Stimulated activated CD8-positive, alpha-beta memory T cell treated with anti-CD3 and anti-CD28 coated beads, Interleukin-12 subunit alpha, Interleukin-12 subunit beta, amount 100 ng/mL, for 24 hours (primary cell): ENCODE data around the gene DOCK6.

Source experiments
- DNase-seq: peaks from one replicate; pipeline ENCODE4 v3.0.0-alpha.2; 2020; ENCODE audit errors: extremely low read depth

Gene DOCK6, protein sequence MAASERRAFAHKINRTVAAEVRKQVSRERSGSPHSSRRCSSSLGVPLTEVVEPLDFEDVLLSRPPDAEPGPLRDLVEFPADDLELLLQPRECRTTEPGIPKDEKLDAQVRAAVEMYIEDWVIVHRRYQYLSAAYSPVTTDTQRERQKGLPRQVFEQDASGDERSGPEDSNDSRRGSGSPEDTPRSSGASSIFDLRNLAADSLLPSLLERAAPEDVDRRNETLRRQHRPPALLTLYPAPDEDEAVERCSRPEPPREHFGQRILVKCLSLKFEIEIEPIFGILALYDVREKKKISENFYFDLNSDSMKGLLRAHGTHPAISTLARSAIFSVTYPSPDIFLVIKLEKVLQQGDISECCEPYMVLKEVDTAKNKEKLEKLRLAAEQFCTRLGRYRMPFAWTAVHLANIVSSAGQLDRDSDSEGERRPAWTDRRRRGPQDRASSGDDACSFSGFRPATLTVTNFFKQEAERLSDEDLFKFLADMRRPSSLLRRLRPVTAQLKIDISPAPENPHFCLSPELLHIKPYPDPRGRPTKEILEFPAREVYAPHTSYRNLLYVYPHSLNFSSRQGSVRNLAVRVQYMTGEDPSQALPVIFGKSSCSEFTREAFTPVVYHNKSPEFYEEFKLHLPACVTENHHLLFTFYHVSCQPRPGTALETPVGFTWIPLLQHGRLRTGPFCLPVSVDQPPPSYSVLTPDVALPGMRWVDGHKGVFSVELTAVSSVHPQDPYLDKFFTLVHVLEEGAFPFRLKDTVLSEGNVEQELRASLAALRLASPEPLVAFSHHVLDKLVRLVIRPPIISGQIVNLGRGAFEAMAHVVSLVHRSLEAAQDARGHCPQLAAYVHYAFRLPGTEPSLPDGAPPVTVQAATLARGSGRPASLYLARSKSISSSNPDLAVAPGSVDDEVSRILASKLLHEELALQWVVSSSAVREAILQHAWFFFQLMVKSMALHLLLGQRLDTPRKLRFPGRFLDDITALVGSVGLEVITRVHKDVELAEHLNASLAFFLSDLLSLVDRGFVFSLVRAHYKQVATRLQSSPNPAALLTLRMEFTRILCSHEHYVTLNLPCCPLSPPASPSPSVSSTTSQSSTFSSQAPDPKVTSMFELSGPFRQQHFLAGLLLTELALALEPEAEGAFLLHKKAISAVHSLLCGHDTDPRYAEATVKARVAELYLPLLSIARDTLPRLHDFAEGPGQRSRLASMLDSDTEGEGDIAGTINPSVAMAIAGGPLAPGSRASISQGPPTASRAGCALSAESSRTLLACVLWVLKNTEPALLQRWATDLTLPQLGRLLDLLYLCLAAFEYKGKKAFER (N-terminal part only)

GRCh38 chr19:11261971-11262839 lies at the start of gene DOCK6:
DOCK6 (minus strand) TSS chr19:11262524; CDS start chr19:11262440, 84 bp downstream.
- DNase-seq: no peak

- no peak for DNase-seq
These were observed 44.0 kb upstream of the DOCK6 start for GRCh38 chr19:11306337-11306736.

GRCh38 chr19:11304936-11305335 lies 42.6 kb upstream of the DOCK6 start:
- DNase-seq: no peak

DNA sequence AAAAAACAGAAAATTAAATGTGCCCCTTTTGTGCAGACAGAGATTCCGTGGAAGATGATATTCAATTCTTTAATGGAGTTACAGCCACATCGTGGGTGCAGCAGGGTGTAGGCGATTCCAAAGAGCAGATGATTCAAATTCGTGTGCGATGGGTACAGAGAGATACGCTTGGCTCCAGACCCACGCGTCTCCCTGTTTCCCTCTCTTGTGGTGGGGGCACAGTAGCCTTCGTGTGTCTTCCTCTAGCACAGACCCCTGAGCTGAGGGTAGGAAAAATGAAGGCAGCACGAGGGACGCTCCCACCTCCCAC lies 38.4 kb upstream of the DOCK6 start:
- DNase-seq: no peak

GRCh38 chr19:11299946-11300810 lies 37.9 kb upstream of the DOCK6 start:
- no peak for DNase-seq

DNA sequence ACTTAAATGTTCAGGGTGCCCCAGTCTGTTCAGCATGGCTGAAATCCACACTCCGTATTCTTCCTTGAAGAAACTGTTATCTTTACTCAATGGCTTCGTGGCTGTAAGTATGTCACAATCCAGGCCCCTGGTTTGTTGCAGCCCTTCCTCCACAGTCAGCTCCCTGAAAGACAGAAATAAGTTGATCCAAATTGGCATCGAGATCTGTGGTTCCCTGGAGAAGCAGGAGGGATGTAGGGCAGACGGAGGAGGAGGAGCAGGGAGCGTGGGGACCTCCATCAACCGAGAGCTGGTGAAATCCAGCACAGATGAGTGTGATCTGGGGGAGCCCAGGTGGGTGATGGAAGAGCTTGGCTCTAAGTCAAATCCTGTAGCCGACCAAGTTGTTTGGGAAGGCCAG lies 33.9 kb upstream of the DOCK6 start:
- no peak for DNase-seq

GRCh38 chr19:11295665-11296245 lies 33.4 kb upstream of the DOCK6 start, which contains the start of gene TSPAN16:
TSPAN16 (plus strand) TSS chr19:11296160; CDS start chr19:11296298, 138 bp downstream.
- DNase-seq: no peak

GRCh38 chr19:11295180-11295579 lies 32.9 kb upstream of the DOCK6 start:
- no peak for DNase-seq

- peak; percentile 52 for DNase-seq
These were observed 31.4 kb upstream of the DOCK6 start for GRCh38 chr19:11293433-11294389.

DNA sequence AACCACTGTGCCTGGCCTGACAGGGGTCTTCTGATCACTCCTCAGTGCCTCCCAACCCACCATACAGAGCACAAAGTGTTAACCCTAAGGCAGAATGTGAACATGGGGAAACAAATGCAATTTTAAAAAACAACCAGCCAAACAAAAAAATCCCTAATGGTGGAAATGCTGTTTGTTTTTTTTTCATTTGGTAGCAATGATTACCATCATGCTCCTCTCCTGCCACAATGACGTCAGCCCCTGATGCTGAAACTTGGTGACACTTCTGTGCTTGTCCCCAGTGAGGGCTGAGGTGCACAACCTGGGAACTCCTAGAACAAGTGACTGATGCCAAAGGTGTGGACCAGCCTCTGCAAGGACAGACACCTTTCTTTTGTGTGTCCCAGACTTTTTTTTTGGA lies 29.7 kb upstream of the DOCK6 start:
- DNase-seq: no peak

- DNase-seq: no peak
These were observed 29.1 kb upstream of the DOCK6 start for GRCh38 chr19:11291415-11291814.

DNA sequence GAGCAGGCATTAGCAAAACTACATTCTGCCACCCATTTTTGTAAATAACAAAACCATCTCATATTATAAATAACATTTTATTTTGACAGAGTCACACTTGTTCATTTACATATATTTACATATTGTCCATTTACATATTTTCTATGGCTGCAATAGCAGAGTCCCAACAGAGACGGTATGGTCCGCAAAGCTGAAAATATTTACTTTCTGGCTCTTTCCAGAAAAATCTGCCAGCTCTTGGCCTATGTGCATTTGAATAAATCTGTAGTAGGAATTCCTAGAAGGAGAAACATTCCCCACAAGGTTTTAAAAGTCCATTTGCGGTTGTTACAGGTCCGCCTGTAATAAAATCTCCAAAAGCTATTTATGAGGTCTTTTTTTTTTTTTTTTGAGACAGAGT lies 27.9 kb upstream of the DOCK6 start:
- DNase-seq: no peak

- DNase-seq: no peak
These were observed 26.0 kb upstream of the DOCK6 start for GRCh38 chr19:11288349-11288748.

DNA sequence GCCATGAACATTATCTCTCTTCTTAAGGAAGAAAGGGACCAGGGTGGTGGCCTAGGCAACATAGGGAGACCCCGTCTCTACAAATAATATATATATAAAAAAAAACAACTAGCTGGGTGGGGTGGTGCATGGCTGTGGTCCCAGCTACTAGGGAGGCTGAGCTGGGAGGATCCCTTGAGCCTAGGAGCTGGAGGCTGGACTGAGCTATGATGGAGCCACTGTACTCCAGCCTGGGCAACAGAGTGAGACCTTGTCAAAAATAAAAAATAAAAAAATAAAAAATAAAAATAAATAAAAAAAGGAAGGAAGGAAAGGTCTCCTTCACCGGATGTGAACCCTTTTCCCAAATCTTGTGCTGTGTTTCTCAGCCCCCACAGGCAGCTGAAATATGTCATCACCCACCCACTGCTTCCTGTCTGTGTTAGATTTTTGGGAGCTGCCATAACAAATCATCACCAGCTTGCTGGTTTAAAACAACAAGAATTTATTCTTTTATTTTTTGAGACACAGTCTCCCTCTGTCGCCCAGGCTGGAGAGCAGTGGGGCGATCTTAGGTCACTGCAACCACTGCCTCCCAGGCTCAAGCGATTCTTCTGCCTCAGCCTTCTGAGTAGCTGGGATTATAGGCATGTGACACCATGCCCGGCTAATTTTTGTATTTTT lies 24.1 kb upstream of the DOCK6 start:
- no peak for DNase-seq

DNA sequence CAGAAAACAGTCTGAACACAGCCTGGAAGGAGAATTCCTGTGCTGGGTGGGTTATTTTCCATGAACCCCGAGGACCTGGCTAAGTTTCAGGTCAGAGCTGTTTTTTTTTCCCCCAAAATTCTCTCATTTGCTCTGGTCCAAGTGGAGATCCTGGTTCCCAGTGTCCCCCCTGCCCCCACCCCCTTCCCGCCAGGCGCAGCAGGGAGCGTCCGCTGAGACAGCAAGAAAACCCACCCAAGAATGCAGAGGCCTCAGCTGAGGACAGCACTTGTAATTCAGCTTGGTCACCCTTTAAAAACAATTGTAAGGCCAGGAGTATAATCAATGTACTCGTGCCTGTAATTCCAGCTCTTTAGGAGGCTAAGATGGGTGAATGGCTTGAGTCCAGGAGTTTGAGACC lies 22.2 kb upstream of the DOCK6 start:
- no peak for DNase-seq

- no peak for DNase-seq
These were observed 19.2 kb upstream of the DOCK6 start for GRCh38 chr19:11281356-11282049.

DNA sequence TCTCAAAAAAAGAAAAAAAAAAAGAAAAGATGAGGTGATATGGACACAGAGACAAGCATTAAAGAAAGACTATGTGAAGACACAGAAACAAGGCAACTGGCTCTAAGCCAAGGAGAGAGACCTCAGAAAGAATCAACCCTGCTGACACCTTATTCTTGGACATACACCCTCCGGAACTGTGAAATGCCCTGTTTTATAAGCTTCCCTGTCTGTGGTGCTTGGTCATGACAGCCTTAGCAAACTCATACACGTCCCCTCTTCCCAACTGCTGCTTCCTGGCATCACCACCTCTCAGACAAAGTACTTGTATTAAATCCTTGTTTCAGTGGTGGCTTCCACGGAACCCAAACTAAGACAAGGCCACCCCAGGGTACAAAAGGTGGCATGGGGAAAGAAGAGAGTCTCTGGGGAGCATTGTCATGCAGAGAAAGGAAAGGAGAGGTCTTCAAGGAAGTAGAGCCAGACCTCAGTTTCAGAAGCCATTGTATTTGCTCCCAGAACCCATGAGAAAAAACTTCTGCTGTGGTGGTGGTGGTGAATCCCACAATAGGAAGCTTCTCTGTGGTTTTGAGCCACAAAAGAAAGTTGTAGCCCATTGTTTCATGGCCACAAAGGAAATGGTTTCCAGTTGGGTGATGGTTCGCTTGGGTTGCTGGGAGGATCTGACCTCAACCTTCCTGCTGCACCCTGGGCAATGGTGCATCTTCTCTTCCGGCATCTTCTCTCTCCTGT lies 17.3 kb upstream of the DOCK6 start:
- no peak for DNase-seq
